ENCODE measurements around the gene CCDC186. TPM values are rescaled to one million over a fixed set of nuclear protein-coding genes. Genes with fewer than 3 reads are reported as not detected.
A peak's percentile ranks its signal among the peaks of the same experiment; 100 is the strongest.

CCDC186 gene
- total RNA-seq, 2 donors from 2014 or later: 19.9 to 22.3 TPM

DNA sequence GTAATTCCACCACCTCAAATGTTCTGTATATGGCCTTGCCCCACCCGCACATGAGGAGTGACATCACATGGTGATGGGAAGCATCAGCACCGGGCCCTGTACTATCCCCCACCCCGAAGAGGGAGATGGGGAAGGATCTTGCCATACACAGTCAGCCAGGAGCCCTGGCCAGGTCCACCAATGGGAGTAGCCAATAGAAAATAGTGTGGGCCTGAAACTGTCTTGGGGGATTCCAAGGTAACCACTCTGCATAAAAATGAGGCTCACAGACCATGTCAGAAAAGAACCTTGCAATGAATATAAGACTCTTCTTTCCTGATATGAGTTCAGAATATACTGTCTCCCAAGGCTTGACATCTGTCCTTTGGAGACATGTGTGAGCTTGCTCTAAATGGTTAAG lies 79.2 kb downstream of the CCDC186 start:
- Histone ChIP-seq H3K27ac (ENCODE audit: low read depth, low read length) (no peak overlapping the region), H3K27me3 (ENCODE audit: control insufficient read depth, insufficient read depth, low read length, poor library complexity, severe bottlenecking) (peaks cover 1% of the 10 kb centered on the region), H3K4me1 (ENCODE audit: control insufficient read depth, insufficient read depth, low read length) (no peaks in the 10 kb centered on the region), H3K4me3 (ENCODE audit: low read length) (no peak overlapping the region), H3K9ac (ENCODE audit: extremely low read depth, low read length, poor library complexity, severe bottlenecking) (no peak overlapping the region), H3K9me3 (ENCODE audit: control insufficient read depth, low read length) (no peaks in the 10 kb centered on the region), H3K36me3 (ENCODE audit: control insufficient read depth, insufficient read depth, low read length) (no peaks in the 10 kb centered on the region)
- DNase-seq: no peak
- Mint-ChIP-seq H3K27me3 (ENCODE audit: insufficient read depth) (peaks cover 9% of the 10 kb centered on the region), H3K27ac (no peak overlapping the region), H3K36me3 (ENCODE audit: low read depth) (no peaks in the 10 kb centered on the region), H3K4me1 (peaks cover under 1% of the 10 kb centered on the region), H3K9me3 (no peaks in the 10 kb centered on the region), H3K4me3 (no peak overlapping the region)
- WGBS, 2 experiments (ENCODE audit: insufficient coverage in 1 of 2, insufficient read length in 1 of 2): 98 to 100% methylated on average over 1 to 3 of the region's 3 CpGs
- TF ChIP-seq CTCF (conservative IDR thresholded peaks at IDR 0.05): no peak

GRCh38 chr10:114087655-114088054 lies 86.3 kb downstream of the CCDC186 start:
- Mint-ChIP-seq H3K4me3 (no peak overlapping the region), H3K27me3 (ENCODE audit: insufficient read depth) (no peaks in the 10 kb centered on the region), H3K4me1 (no peaks in the 10 kb centered on the region), H3K36me3 (ENCODE audit: low read depth) (no peaks in the 10 kb centered on the region), H3K27ac (no peak overlapping the region), H3K9me3 (peaks cover 3% of the 10 kb centered on the region)
- Histone ChIP-seq H3K27me3 (ENCODE audit: control insufficient read depth, insufficient read depth, low read length, poor library complexity, severe bottlenecking) (no peaks in the 10 kb centered on the region), H3K9me3 (ENCODE audit: control insufficient read depth, low read length) (no peaks in the 10 kb centered on the region), H3K4me1 (ENCODE audit: control insufficient read depth, insufficient read depth, low read length) (no peaks in the 10 kb centered on the region), H3K9ac (ENCODE audit: extremely low read depth, low read length, poor library complexity, severe bottlenecking) (no peak overlapping the region), H3K27ac (ENCODE audit: low read depth, low read length) (no peak overlapping the region), H3K36me3 (ENCODE audit: control insufficient read depth, insufficient read depth, low read length) (no peaks in the 10 kb centered on the region), H3K4me3 (ENCODE audit: low read length) (no peak overlapping the region)
- TF ChIP-seq CTCF (conservative IDR thresholded peaks at IDR 0.05): peak; percentile 6
- 84% methylated on average over 4 of the region's 4 CpGs; no CpG with 5 or more reads in 1 of the 2 experiments for WGBS, 2 experiments (ENCODE audit: insufficient coverage in 1 of 2, insufficient read length in 1 of 2)
- DNase-seq: no peak

- no peak overlapping the region for H3K4me3 ChIP-seq (ENCODE audit: low read length)
- no peaks in the 10 kb centered on the region for H3K27me3 ChIP-seq (ENCODE audit: control insufficient read depth, insufficient read depth, low read length, poor library complexity, severe bottlenecking)
- peak; percentile 62 for TF ChIP-seq CTCF (conservative IDR thresholded peaks at IDR 0.05)
- DNase-seq: peak; percentile 53
- 86 to 98% methylated on average over 4 to 5 of the region's 5 CpGs for WGBS, 2 experiments (ENCODE audit: insufficient coverage in 1 of 2, insufficient read length in 1 of 2)
- no peaks in the 10 kb centered on the region for H3K4me1 ChIP-seq (ENCODE audit: control insufficient read depth, insufficient read depth, low read length)
- H3K27ac ChIP-seq (ENCODE audit: low read depth, low read length): no peak overlapping the region
- Mint-ChIP-seq H3K27me3 (ENCODE audit: insufficient read depth) (no peaks in the 10 kb centered on the region), H3K36me3 (ENCODE audit: low read depth) (no peaks in the 10 kb centered on the region), H3K4me1 (no peaks in the 10 kb centered on the region), H3K27ac (no peak overlapping the region), H3K9me3 (peaks cover 3% of the 10 kb centered on the region), H3K4me3 (no peak overlapping the region)
- H3K9ac ChIP-seq (ENCODE audit: extremely low read depth, low read length, poor library complexity, severe bottlenecking): no peak overlapping the region
- H3K36me3 ChIP-seq (ENCODE audit: control insufficient read depth, insufficient read depth, low read length): no peaks in the 10 kb centered on the region
- no peaks in the 10 kb centered on the region for H3K9me3 ChIP-seq (ENCODE audit: control insufficient read depth, low read length)
Observed at GRCh38 chr10:114087255-114087654, 86.7 kb downstream of the CCDC186 start.

Data from endodermal cell (in vitro differentiated cells).